A549 (cell line): Measurements from ENCODE around the gene ITPRID2. TPM values are rescaled to one million over a fixed set of nuclear protein-coding genes. Genes with fewer than 3 reads are reported as not detected.
A peak's percentile ranks its signal among the peaks of the same experiment; 100 is the strongest.

Experiments
- ATAC-seq, 2 experiments: fragments of 200-7000 bp in 1 of 2; fragments of >200 bp in 1 of 2; cut with Nextera tagmentation in 1 of 2; cut with Tn5 transposase in 1 of 2; 3 replicates each; pipeline versions ENCODE4 v1.8.0 to v1.9.1; 2018 to 2020; ENCODE audit warnings: mild to moderate bottlenecking in 1 of 2, moderate library complexity in 1 of 2
- CTCF ChIA-PET: fragments of 300-600 bp; sonication (Branson Sonifier 250); formaldehyde crosslinking; extraction: SDS; loops from one replicate; lab custom pipeline; 2021; ENCODE audit warnings: antibody characterized with exemption, inconsistent platforms; lab: Yijun Ruan, JAX
- POLR2A ChIA-PET: fragments of 350-600 bp; formaldehyde crosslinking; extraction: SDS; loops from one replicate; lab custom pipeline; 2021; ENCODE audit warnings: antibody characterized with exemption, inconsistent platforms; lab: Yijun Ruan, JAX
- DNase-seq, 2 experiments: peaks; one replicate each; pipeline versions ENCODE4 v3.0.0 to v3.0.0-alpha.2; 2011 to 2016; ENCODE audit warnings: low read depth in 1 of 2, low spot score in 1 of 2
- FAIRE-seq: peaks from 2 replicates; lab custom pipeline; 2011; peaks lifted over from hg19 to GRCh38; lab: Jason Lieb, UNC
- H3K27ac ChIP-seq, 2 experiments: fragments of >200 bp; sonication (Bioruptor Twin); formaldehyde crosslinking; 3 replicates each; pipeline ENCODE4 v1.5.1; 2016 to 2017
- H3K4me1 ChIP-seq: fragments of >200 bp; sonication (Bioruptor Twin); formaldehyde crosslinking; 3 replicates; pipeline ENCODE4 v1.6.1; 2016
- H3K4me2 ChIP-seq: fragments of >200 bp; sonication (Bioruptor Twin); formaldehyde crosslinking; 3 replicates; pipeline ENCODE4 v1.6.1; 2016
- H3K4me3 ChIP-seq: fragments of >200 bp; sonication (Bioruptor Twin); formaldehyde crosslinking; 3 replicates; pipeline ENCODE4 v1.5.1; 2016
- H3K9me3 ChIP-seq: fragments of >200 bp; sonication (Bioruptor Twin); formaldehyde crosslinking; 3 replicates; pipeline ENCODE4 v1.6.1; 2016
- CEBPB ChIP-seq, 2 experiments: fragments of >200 bp in 1 of 2; sonication (Bioruptor Twin) in 1 of 2; formaldehyde crosslinking in 1 of 2; IDR thresholded peaks; 2 replicates each; pipeline ENCODE4 v1.6.1; 2012 to 2016
- EHF ChIP-seq: fragments of 250-450 bp; sonication (Bioruptor Pico); IDR thresholded peaks from 2 replicates; pipeline ENCODE4 v1.5.0; 2020; ENCODE audit warnings: mild to moderate bottlenecking
- EP300 ChIP-seq, 2 experiments: fragments of >200 bp; sonication (Bioruptor Twin); formaldehyde crosslinking; IDR thresholded peaks; 2 replicates in 1 of 2; 3 replicates in 1 of 2; pipeline ENCODE4 v1.6.1; 2016 to 2017
- ESRRA ChIP-seq: fragments of 150-350 bp; IDR thresholded peaks from 2 replicates; pipeline ENCODE4 v1.6.1; 2014; ENCODE audit warnings: mild to moderate bottlenecking, low read length, borderline replicate concordance
- FOSB ChIP-seq: fragments of 250-450 bp; sonication (Bioruptor Pico); IDR thresholded peaks from 2 replicates; pipeline ENCODE4 v1.5.0; 2020; ENCODE audit warnings: mild to moderate bottlenecking, moderate library complexity
- FOSL2 ChIP-seq, 2 experiments: fragments of 450-650 bp in 1 of 2; fragments of >200 bp in 1 of 2; sonication (Bioruptor Twin) in 1 of 2; formaldehyde crosslinking; IDR thresholded peaks; 2 replicates each; pipeline versions ENCODE4 v1.5.0 to v1.6.1; 2016 to 2020; ENCODE audit warnings: mild to moderate bottlenecking in 1 of 2, moderate library complexity in 1 of 2
- GATA3 ChIP-seq: IDR thresholded peaks from 2 replicates; pipeline ENCODE4 v1.6.1; 2012; ENCODE audit warnings: borderline replicate concordance
- JUN ChIP-seq, 2 experiments: fragments of >200 bp; sonication (Bioruptor Twin); formaldehyde crosslinking; IDR thresholded peaks; 2 replicates in 1 of 2; 3 replicates in 1 of 2; pipeline ENCODE4 v1.6.1; 2016 to 2017
- KDM1A ChIP-seq: fragments of 200-600 bp; sonication (generic); IDR thresholded peaks from 2 replicates; pipeline ENCODE4 v1.6.1; 2016; ENCODE audit warnings: low read depth, mild to moderate bottlenecking
- NR3C1 ChIP-seq: fragments of >200 bp; sonication (Bioruptor Twin); formaldehyde crosslinking; IDR thresholded peaks from 3 replicates; pipeline ENCODE4 v1.6.1; 2017
- POLR2A ChIP-seq: IDR thresholded peaks from 2 replicates; pipeline ENCODE4 v1.6.1; 2012; ENCODE audit warnings: mild to moderate bottlenecking, low read length
- POLR2AphosphoS2 ChIP-seq: conservative IDR thresholded peaks from 2 replicates; pipeline ENCODE4 v1.6.1; 2012; ENCODE audit warnings: low read length, improper control_type of control experiment, inconsistent platforms
- RFX5 ChIP-seq: fragments of 450-650 bp; IDR thresholded peaks from 2 replicates; pipeline ENCODE4 v1.7.1; 2014; ENCODE audit warnings: antibody characterized with exemption, mild to moderate bottlenecking, moderate library complexity
- SMC3 ChIP-seq: fragments of >200 bp; sonication (Bioruptor Twin); formaldehyde crosslinking; IDR thresholded peaks from 3 replicates; pipeline ENCODE4 v1.6.1; 2018; ENCODE audit warnings: inconsistent platforms
- SREBF2 ChIP-seq: fragments of 450-650 bp; IDR thresholded peaks from 2 replicates; pipeline ENCODE4 v1.6.1; 2014; ENCODE audit warnings: mild to moderate bottlenecking, moderate library complexity
- ZFP36 ChIP-seq: fragments of 450-650 bp; IDR thresholded peaks from 2 replicates; pipeline ENCODE4 v1.6.1; 2014; ENCODE audit warnings: borderline replicate concordance; ENCODE audit not compliant: partially characterized antibody
- ZSCAN20 ChIP-seq: fragments of 250-450 bp; sonication (Bioruptor Pico); IDR thresholded peaks from 2 replicates; pipeline ENCODE4 v1.8.0; 2022; ENCODE audit warnings: mild to moderate bottlenecking, moderate library complexity
- WGBS: methylation state at CpG from one replicate; pipeline ENCODE4 v1.1.6; 2017; ENCODE audit errors: missing lambda C conversion rate; 5-methylcytosine and 5-hydroxymethylcytosine counted together
- polyA plus RNA-seq, 4 experiments: library from polyadenylated mRNA; depleted of rRNA in 3 of 4; stranded (reverse); fragments of >200 nt; fragmentation: RNase III in 1 of 4; extraction: RNeasy Plus Mini Kit Qiagen cat#74134 plus additional on column Dnase treatment in 1 of 4; gene quantifications; 2 replicates in 3 of 4; 3 replicates in 1 of 4; pipeline ENCODE4 v1.2.3, GENCODE V29; 2011 to 2017
- TF ChIP-seq, protein P1 (sequence below): fragments of 200-600 bp; sonication (generic); IDR thresholded peaks from 2 replicates; pipeline ENCODE4 v1.6.1; 2016; ENCODE audit warnings: antibody characterized with exemption, mild to moderate bottlenecking, moderate library complexity
- TF ChIP-seq, protein P2 (sequence below): IDR thresholded peaks from 2 replicates; pipeline ENCODE4 v1.6.1; 2012
- TF ChIP-seq, protein P3 (sequence below): IDR thresholded peaks from 2 replicates; pipeline ENCODE4 v1.6.1; 2012; ENCODE audit warnings: low read depth, borderline replicate concordance
- TF ChIP-seq, protein P4 (sequence below): fragments of 450-650 bp; IDR thresholded peaks from 2 replicates; pipeline ENCODE4 v1.6.1; 2014; ENCODE audit warnings: antibody characterized with exemption
- TF ChIP-seq, protein P5 (sequence below): fragments of 250-450 bp; sonication (Bioruptor Pico); IDR thresholded peaks from 2 replicates; pipeline ENCODE4 v1.5.0; 2021; ENCODE audit warnings: mild to moderate bottlenecking, moderate library complexity, borderline replicate concordance
- TF ChIP-seq, protein P6 (sequence below): fragments of >200 bp; sonication (Bioruptor Twin); formaldehyde crosslinking; IDR thresholded peaks from 2 replicates; pipeline ENCODE4 v1.6.1; 2016
- TF ChIP-seq, protein P7 (sequence below): IDR thresholded peaks from 2 replicates; pipeline ENCODE4 v1.6.1; 2012
- TF ChIP-seq, protein P8 (sequence below): fragments of 150-350 bp; IDR thresholded peaks from 2 replicates; pipeline ENCODE4 v1.6.1; 2014; ENCODE audit warnings: low read depth, mild to moderate bottlenecking, low read length

Gene ITPRID2
- polyA plus RNA-seq, 2 of the 4 experiments (the other 2 are of a cell fraction) = 43.3 to 94.3 TPM

DNA sequence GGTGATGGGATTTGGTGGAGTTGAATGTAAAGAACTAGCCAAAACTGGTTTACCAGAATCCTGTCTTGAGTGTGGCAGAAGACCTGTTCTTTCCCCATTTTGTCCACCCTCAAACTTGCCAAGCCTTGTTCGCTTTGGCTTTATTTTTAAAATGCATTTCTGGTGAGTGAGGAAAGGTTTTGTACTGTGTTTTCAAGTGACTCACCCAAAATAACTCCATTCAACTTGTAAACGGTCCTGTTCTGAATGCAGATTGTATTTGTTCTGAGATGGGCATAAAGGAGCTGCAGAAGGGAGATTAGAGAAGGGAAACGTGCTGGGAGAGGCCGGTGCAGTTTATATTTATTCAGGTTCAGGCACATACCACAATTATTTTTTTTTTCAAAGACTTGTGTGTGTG is 5.3 kb upstream of the ITPRID2 start:
- Histone ChIP-seq H3K9me3 (no peaks in the 10 kb centered on the region), H3K4me3 (no peak overlapping the region), H3K4me2 (no peak overlapping the region), H3K27ac (no peak overlapping the region), H3K4me1 (peaks cover 26% of the 10 kb centered on the region)
- POLR2A ChIA-PET = interaction anchor here (1.1 kb wide), 1 partner anchor 10 kb away, joined by 4 read pairs; no protein-coding TSS in a partner anchor
- ATAC-seq (no peak), FAIRE-seq (no peak), DNase-seq (no peak)
- TF ChIP-seq, protein P1, sequence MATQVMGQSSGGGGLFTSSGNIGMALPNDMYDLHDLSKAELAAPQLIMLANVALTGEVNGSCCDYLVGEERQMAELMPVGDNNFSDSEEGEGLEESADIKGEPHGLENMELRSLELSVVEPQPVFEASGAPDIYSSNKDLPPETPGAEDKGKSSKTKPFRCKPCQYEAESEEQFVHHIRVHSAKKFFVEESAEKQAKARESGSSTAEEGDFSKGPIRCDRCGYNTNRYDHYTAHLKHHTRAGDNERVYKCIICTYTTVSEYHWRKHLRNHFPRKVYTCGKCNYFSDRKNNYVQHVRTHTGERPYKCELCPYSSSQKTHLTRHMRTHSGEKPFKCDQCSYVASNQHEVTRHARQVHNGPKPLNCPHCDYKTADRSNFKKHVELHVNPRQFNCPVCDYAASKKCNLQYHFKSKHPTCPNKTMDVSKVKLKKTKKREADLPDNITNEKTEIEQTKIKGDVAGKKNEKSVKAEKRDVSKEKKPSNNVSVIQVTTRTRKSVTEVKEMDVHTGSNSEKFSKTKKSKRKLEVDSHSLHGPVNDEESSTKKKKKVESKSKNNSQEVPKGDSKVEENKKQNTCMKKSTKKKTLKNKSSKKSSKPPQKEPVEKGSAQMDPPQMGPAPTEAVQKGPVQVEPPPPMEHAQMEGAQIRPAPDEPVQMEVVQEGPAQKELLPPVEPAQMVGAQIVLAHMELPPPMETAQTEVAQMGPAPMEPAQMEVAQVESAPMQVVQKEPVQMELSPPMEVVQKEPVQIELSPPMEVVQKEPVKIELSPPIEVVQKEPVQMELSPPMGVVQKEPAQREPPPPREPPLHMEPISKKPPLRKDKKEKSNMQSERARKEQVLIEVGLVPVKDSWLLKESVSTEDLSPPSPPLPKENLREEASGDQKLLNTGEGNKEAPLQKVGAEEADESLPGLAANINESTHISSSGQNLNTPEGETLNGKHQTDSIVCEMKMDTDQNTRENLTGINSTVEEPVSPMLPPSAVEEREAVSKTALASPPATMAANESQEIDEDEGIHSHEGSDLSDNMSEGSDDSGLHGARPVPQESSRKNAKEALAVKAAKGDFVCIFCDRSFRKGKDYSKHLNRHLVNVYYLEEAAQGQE = no peak
- TF ChIP-seq NR3C1 (no peak), EP300 (IDR thresholded peaks at IDR 0.05) (no peak), GATA3 (no peak), FOSL2 (IDR thresholded peaks at IDR 0.05) (no peak), FOSL2 (CRISPR knock-in tag; IDR thresholded peaks at IDR 0.05) (no peak), SREBF2 (no peak), ZFP36 (no peak), JUN (IDR thresholded peaks at IDR 0.05) (no peak), RFX5 (no peak), EHF (CRISPR knock-in tag) (no peak), FOSB (CRISPR knock-in tag) (no peak), POLR2AphosphoS2 (no peak), ESRRA (no peak), POLR2A (no peak)
- TF ChIP-seq, protein P2, sequence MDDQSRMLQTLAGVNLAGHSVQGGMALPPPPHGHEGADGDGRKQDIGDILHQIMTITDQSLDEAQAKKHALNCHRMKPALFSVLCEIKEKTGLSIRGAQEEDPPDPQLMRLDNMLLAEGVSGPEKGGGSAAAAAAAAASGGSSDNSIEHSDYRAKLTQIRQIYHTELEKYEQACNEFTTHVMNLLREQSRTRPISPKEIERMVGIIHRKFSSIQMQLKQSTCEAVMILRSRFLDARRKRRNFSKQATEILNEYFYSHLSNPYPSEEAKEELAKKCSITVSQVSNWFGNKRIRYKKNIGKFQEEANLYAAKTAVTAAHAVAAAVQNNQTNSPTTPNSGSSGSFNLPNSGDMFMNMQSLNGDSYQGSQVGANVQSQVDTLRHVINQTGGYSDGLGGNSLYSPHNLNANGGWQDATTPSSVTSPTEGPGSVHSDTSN = no peak
- TF ChIP-seq, protein P3, sequence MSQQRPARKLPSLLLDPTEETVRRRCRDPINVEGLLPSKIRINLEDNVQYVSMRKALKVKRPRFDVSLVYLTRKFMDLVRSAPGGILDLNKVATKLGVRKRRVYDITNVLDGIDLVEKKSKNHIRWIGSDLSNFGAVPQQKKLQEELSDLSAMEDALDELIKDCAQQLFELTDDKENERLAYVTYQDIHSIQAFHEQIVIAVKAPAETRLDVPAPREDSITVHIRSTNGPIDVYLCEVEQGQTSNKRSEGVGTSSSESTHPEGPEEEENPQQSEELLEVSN = no peak
- TF ChIP-seq, protein P4, sequence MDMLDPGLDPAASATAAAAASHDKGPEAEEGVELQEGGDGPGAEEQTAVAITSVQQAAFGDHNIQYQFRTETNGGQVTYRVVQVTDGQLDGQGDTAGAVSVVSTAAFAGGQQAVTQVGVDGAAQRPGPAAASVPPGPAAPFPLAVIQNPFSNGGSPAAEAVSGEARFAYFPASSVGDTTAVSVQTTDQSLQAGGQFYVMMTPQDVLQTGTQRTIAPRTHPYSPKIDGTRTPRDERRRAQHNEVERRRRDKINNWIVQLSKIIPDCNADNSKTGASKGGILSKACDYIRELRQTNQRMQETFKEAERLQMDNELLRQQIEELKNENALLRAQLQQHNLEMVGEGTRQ = no peak
- TF ChIP-seq, protein P5, sequence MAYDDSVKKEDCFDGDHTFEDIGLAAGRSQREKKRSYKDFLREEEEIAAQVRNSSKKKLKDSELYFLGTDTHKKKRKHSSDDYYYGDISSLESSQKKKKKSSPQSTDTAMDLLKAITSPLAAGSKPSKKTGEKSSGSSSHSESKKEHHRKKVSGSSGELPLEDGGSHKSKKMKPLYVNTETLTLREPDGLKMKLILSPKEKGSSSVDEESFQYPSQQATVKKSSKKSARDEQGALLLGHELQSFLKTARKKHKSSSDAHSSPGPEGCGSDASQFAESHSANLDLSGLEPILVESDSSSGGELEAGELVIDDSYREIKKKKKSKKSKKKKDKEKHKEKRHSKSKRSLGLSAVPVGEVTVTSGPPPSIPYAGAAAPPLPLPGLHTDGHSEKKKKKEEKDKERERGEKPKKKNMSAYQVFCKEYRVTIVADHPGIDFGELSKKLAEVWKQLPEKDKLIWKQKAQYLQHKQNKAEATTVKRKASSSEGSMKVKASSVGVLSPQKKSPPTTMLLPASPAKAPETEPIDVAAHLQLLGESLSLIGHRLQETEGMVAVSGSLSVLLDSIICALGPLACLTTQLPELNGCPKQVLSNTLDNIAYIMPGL = no peak
- TF ChIP-seq, protein P6, sequence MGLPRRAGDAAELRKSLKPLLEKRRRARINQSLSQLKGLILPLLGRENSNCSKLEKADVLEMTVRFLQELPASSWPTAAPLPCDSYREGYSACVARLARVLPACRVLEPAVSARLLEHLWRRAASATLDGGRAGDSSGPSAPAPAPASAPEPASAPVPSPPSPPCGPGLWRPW = no peak
- 35% methylated on average over 4 of the region's 4 CpGs for WGBS
- CTCF ChIA-PET = interaction anchor here (0.8 to 1.4 kb wide), 2 partner anchors 10 to 143 kb away, joined by 3 to 5 read pairs; no protein-coding TSS in a partner anchor

DNA sequence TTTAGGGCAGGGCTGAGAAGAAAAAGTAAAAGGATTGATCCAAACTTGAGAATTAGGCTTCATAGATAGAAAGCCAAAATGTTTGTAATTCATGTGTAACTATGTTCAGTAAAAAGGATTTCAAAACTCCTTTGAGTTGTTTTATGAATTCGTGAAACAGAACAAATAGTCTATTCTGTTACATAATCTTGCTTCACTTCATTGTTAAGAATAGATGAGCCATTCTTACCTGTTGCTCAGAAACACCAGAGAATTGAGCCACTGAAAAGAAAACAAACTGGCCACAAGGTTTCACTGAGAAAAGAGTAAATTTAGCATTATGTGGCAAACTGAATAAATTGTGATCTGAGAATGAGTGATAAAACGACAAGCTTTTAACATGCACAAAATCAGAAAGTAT is 4.5 kb upstream of the ITPRID2 start:
- CTCF ChIA-PET = interaction anchor here (0.8 to 1.4 kb wide), 2 partner anchors 11 to 144 kb away, joined by 3 to 5 read pairs; no protein-coding TSS in a partner anchor
- Histone ChIP-seq H3K27ac (no peak overlapping the region), H3K4me1 (peaks cover 26% of the 10 kb centered on the region)
- TF ChIP-seq, protein P7, sequence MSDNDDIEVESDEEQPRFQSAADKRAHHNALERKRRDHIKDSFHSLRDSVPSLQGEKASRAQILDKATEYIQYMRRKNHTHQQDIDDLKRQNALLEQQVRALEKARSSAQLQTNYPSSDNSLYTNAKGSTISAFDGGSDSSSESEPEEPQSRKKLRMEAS = no peak
- no peak for TF ChIP-seq KDM1A
- TF ChIP-seq, protein P1 = no peak
- TF ChIP-seq, protein P8, sequence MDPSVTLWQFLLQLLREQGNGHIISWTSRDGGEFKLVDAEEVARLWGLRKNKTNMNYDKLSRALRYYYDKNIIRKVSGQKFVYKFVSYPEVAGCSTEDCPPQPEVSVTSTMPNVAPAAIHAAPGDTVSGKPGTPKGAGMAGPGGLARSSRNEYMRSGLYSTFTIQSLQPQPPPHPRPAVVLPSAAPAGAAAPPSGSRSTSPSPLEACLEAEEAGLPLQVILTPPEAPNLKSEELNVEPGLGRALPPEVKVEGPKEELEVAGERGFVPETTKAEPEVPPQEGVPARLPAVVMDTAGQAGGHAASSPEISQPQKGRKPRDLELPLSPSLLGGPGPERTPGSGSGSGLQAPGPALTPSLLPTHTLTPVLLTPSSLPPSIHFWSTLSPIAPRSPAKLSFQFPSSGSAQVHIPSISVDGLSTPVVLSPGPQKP = no peak
- no peak for TF ChIP-seq CEBPB (IDR thresholded peaks at IDR 0.05)
- TF ChIP-seq SMC3 = no peak
- no peak for TF ChIP-seq JUN (IDR thresholded peaks at IDR 0.05)
- no peak for TF ChIP-seq ZSCAN20 (CRISPR knock-in tag)

More for the DNA sequence above, 4.5 kb upstream of the ITPRID2 start:
- POLR2A ChIA-PET = interaction anchor here (1.1 kb wide), 1 partner anchor 11 kb away, joined by 4 read pairs; no protein-coding TSS in a partner anchor
- H3K4me3 ChIP-seq = no peak overlapping the region
- DNase-seq (no peak), FAIRE-seq (no peak), ATAC-seq (no peak)
- no peaks in the 10 kb centered on the region for H3K9me3 ChIP-seq
- peak overlapping the region; percentile 3; the same call in 1 of the 3 replicates for H3K4me2 ChIP-seq
- WGBS = 30% methylated on average over 2 of the region's 2 CpGs
